HG03135 (cell line): ENCODE results near the gene TBX15.
A peak's percentile ranks its signal among the peaks of the same experiment; 100 is the strongest.
"Not testable (repeated sequence)": the region's sequence is repeated elsewhere in the genome, so short reads cannot be mapped to it uniquely, and the experiment has no call there.

Source experiments
- ATAC-seq: cut with Tn5 transposase; IDR thresholded peaks from one replicate; pipeline ENCODE4 v1.9.1; 2021; ENCODE audit warnings: mild to moderate bottlenecking, moderate library complexity; ENCODE audit not compliant: unreplicated experiment

TBX15 gene

GRCh38 chr1:118960567-118961136 lies 27.5 kb downstream of the TBX15 start:
- ATAC-seq: no peak

DNA sequence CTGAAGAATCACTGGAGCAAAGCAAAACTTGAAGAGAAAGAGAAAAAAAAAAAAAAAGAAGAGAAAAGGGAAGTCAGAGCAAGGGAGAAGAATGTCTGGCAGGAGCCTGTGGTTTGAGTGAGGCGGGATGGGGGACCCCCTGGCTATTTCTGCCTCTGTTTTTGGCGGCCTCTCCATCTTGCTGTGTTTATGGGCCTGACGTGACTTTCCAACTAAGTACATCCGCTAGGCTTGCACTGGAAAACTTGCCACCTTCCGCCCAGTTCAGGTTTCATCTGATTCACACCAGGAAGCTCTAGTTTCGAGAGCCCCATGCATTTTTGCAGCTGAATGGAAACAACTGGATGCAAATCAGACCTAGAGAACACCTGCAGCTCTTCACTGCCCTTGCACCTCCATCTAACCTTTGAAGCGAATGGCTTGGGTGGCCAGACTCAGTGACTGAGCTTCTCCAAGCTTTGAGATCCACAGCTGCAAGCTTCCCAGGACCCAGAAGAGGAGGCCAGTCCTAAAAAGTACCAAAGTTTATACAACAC lies 28.0 kb downstream of the TBX15 start:
- ATAC-seq: peak; percentile 87

GRCh38 chr1:118958937-118959631 lies 29.1 kb downstream of the TBX15 start:
- ATAC-seq: peak; percentile 19

GRCh38 chr1:118958140-118958539 lies 30.0 kb downstream of the TBX15 start:
- no peak for ATAC-seq

- not testable (repeated sequence) for ATAC-seq
These were observed 30.6 kb downstream of the TBX15 start for GRCh38 chr1:118957579-118957978.

DNA sequence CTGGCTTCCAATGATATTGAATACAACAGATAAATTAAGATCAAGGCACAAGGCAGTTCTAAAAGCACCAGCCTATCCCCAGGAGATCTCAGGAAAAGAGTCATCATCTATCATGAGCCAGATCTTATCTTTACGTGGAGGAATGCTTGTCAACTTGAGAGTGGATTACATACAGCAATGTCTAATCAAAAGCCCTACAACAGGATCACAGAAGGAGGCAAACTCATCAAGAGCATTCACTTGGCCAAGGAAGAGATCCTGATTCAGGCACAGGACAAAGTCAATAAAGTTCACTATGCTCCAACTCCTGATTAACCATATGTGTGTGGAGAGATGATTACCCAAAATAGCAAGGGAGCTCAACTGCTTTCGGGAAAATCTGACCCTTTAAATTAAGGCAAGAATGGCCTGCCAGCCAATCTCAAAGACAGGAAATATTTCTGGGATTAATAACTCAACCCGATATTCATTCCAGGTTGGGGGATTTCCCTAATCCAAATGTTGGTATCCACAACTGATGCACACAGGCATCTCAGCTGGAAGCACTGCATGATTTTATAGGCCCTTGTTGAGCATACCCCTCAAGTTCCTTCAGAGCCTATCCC lies 33.7 kb downstream of the TBX15 start:
- ATAC-seq: no peak

DNA sequence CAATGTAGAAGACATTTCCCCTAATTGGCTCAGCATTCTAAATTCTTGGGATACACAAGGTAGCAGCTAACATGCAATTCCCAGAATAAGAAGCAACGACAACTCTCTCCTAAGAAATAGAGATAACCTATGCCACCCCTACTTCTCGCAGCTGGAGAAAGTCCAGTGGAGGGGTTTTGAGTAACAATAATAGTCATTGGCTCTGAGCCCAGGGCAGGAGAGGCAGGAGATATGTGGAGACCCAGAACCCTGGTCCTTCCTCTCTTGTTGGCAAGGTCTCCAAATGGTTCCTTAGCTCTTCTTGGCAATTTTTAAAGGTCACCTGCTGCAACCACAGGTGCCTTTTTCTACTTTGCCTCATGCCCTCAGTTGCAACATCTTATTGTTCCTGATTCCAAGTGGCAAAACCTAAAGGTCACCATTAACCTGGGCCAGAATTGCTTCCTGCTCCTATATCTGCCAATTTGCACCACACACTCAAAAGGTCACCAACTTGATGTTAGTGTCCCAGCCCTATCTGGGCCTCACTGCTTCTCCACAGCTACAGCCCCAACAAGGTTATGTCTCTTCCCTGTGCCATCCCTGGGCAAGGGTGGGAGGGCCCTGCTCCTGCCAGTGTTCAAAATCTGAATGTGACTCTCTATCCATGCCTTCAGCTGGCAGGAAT lies 36.7 kb downstream of the TBX15 start:
- no peak for ATAC-seq

- no peak for ATAC-seq
These were observed 38.8 kb downstream of the TBX15 start for GRCh38 chr1:118949315-118949714.

DNA sequence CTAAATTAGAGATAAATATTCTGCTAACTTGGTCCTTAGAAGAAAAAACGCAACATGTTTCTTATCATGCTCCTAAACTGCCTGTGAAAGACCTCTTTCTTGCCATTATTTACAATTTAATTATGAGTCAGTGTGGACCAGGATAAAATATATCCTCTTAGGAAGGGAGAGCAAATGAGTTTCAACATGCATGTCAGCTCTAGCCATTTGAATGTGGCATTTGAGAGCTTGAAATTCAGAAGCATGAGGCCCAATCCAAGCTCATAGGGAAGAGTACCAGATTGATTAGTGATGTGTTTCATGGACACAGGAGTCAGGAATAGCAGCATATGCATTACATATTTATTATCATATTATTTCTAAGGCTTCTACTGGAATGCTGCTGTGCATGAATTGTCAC lies 39.3 kb downstream of the TBX15 start:
- ATAC-seq: no peak

DNA sequence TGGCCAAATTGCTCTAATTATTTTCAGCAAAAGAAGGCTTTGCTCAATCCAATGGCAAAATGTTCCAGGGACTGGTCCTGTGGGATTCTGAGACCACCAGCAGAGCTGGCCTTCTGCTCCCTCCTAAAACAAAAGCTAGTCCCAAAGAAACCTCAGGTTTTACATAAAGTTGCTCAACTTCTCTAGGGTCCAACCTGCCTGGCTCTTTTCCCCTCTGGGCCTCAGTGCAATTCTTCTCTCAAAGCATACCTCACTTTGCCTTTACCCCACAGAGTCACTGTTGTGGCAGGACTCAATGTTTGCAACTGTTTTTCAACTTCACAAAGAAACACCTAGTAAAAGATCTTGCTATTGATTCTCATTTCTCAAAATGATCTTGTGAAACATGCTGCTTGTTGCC lies 39.8 kb downstream of the TBX15 start:
- no peak for ATAC-seq

GRCh38 chr1:118947790-118948189 lies 40.4 kb downstream of the TBX15 start:
- ATAC-seq: no peak

DNA sequence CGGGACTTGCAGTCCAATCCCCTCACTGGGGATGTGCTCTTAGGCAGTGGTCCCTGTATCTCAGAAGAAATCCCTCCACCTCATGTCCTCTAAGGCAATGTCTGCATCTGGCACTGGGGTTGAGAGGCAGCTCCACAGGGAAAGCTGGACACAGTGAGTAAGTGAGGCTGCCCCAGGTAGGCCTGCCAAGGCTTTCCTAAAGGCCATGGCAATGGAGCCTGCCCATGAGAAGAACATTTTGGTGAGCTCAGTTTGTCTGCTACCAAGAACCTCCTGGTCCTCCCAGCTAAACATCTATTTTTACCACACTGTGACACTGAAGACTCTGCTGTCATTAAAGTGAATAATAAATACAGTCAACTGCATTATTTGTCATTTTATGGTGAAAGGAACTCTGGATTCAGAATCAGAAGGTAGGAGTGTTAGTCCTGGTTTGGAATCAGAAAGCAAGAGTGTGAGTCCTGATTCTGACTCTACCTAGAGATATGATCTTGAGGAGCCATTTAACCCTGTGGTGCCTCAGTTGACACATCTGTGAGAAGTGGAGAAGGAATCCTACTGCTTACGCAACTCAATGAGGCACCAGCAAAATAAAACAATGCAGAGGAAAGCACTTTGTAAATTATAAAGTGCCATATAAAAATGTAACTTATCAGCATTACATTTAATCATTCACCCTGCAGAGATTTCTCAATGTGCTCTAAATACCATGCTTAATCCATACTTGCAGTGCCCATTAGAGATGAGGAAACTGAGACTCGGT lies 41.0 kb downstream of the TBX15 start:
- no peak for ATAC-seq

GRCh38 chr1:118945489-118945888 lies 42.7 kb downstream of the TBX15 start:
- ATAC-seq: no peak

GRCh38 chr1:118944546-118944945 lies 43.6 kb downstream of the TBX15 start:
- ATAC-seq: no peak

GRCh38 chr1:118944133-118944532 lies 44.0 kb downstream of the TBX15 start:
- no peak for ATAC-seq

GRCh38 chr1:118940957-118941356 lies 47.2 kb downstream of the TBX15 start:
- ATAC-seq: no peak

- no peak for ATAC-seq
These were observed 50.6 kb downstream of the TBX15 start for GRCh38 chr1:118937413-118938072.

DNA sequence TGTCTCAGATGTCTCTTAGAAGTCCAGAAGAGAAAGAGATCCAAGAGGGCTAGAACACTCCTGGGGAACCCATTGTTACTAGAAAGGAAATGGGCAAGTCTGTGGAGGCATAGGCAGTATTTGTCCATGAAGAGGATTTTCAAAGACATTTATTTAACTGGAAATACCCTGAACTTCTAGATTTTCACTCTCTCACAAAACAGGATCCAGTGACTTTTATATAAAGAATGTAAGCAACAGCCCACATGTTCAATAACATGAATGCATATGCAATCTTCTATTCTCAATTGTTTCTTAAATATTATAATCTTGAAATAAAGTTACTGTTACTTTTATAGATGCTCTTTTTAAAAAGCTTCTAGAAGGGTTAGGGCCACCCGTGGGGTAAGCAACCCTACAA lies 53.4 kb downstream of the TBX15 start:
- ATAC-seq: no peak

- no peak for ATAC-seq
These were observed 54.9 kb downstream of the TBX15 start for GRCh38 chr1:118933051-118933781.

DNA sequence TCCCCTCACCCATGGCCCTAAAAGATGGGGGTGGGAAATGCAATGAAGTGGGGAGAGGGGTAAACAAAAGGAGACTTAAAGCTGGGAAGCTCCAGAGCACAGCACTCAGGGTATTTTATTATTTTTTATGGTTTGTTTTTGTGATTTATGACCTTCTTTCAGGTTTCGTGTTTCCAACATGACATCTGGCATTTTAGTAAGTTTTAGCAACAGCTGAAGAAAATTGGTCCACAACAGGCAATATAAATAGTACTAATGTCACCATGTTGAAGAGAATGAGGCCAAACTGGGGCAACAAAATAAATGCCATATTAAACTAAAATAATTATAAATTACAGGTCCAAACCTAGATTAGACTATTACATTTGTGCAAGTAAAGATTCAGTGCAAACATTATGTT lies 56.3 kb downstream of the TBX15 start:
- no peak for ATAC-seq
